T-helper 22 cell (primary cell): ENCODE measurements around the gene FABP6.

Experiments used
- DNase-seq: peaks from one replicate; pipeline ENCODE4 v3.0.0-alpha.2; 2020; ENCODE audit warnings: low read depth

The FABP6 gene

GRCh38 chr5:160262151-160263074 is 33.1 kb downstream of the FABP6 start:
- DNase-seq: no peak

DNA sequence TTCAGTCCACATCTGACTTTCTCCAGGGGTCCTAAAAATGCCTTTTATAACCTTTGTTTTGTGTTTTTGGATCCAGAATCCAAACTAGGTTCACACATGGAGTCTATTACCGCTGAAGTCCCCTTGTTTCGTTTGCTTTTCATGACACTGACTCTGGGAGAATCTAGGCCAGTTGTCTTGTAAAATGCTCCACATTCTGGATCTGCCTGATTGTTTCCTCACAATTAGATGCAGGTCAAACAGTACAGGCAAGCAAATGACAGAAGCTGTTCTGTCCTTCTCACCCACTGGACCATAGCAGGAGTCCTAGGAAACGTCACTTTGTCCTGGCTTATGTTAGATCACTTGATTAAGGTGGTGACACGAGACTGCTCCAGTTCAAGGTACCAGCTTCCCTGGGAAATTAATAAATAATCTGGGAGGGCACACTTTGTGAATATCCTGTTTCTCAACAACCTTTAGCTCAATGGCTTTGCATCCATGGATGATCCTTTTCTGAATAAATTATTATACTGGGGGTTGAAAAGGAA is 34.1 kb downstream of the FABP6 start:
- no peak for DNase-seq

DNA sequence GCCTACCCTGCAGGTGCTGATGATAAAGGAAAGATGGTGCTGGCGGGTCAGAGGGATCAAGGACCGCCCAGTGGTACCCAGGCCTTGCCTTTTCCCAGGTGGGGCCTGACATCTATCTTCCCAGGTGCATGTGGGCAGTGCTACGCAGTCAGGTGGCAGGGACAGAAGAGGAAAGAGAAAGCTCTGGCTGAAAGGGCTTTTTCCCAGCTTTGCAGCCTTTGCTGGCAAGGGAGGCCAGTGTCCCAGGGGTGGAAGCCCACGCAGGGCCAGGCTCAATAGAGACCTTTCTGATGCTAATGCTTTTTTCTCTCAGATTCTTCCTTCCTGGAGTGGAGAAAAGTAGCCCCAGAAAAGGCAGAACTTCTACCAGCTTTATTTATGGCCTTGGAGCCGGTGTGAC is 36.7 kb downstream of the FABP6 start:
- DNase-seq: no peak

DNA sequence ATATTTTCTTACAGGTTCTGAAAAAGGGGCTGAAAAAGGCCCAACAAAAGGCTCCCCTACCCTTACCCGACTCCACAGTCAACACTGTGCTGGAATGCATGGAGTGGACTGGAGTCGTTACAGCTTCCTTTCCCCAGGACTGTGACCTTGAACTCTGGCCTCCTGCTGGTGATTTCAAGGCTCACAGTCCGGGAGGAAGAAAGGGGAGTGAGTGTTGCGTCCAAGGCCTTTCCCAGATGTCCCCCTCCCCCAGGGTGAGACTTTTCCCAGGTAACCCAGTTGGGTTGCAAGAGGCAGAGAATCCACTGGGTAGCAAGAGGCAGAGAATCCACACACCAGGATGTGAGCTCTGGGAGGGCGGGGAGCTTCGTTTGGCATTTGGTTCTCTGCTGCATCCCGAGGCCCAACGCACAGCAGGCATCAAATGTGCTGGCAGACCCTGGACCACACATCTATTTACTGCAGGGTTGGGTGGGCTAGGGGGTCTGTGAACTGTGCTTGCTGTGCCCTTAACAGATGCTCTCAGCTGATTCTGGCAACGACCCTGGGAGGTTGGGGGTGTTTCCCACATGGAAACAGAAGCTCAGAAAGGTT is 37.5 kb downstream of the FABP6 start:
- DNase-seq: no peak

DNA sequence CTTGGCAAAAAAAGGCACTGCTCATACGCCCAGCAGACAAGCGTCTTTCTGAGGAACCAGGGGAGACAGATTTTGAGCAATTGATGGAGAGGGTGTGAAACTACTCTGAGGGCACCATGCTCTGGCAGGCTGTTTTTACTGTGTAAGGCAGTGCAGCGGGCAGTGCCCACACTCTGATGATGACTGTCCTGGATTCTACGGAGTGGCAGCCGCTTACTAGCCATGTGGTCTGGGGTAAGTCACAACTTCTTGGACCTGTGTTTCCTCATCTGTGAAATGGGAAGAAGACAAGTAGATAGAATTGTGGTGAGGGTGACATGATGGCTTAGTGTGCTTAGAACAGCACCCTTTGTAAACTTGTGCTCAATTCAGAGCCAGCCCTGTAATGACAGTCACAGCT is 38.8 kb downstream of the FABP6 start:
- DNase-seq: no peak

DNA sequence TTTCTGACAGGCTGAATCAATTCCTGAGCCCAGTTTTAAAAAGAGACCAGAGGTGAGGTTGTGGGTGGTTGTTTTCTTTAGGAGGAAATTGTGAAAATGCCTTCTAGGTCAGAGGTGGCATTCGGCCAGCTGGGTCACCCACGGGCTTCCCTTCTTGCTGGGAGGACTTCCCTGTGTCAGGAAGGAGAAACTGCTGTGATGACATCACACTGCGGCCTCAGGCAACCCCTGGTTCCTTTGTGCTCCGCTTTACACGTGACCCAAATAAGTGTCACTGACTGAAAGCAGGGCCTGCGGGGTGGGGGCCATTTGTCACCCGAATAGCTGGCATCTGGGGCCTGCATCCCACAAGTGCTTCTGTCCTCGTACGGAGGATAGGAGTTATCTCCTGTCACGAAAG is 39.7 kb downstream of the FABP6 start:
- DNase-seq: no peak

GRCh38 chr5:160270704-160271103 is 41.4 kb downstream of the FABP6 start:
- DNase-seq: no peak

- no peak for DNase-seq
Observed at GRCh38 chr5:160271396-160271795, 42.1 kb downstream of the FABP6 start.

- no peak for DNase-seq
Observed at GRCh38 chr5:160271836-160272235, 42.5 kb downstream of the FABP6 start.

- no peak for DNase-seq
Observed at GRCh38 chr5:160272264-160272663, 43.0 kb downstream of the FABP6 start.

DNA sequence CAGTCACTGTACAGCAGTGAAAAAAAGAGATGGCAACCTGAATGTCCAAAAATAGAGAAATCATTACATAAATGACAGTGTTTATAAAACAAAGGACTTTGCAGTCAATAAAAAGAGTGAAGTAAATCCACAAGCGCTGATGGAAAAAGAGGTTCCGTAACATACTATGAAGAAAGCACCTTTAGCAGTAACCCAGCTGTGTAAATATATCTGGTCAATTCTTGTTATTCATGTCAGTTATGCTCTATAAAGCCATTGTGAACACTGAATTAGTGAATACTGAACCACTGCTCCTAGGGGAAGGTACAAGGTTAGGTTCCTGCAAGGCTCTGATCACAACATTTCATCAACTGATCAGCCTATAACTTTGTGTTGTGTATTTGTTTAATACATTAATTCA is 43.6 kb downstream of the FABP6 start:
- no peak for DNase-seq

GRCh38 chr5:160274483-160274931 is 45.2 kb downstream of the FABP6 start:
- DNase-seq: no peak

- DNase-seq: no peak
Observed at GRCh38 chr5:160278343-160278742, 49.0 kb downstream of the FABP6 start.

DNA sequence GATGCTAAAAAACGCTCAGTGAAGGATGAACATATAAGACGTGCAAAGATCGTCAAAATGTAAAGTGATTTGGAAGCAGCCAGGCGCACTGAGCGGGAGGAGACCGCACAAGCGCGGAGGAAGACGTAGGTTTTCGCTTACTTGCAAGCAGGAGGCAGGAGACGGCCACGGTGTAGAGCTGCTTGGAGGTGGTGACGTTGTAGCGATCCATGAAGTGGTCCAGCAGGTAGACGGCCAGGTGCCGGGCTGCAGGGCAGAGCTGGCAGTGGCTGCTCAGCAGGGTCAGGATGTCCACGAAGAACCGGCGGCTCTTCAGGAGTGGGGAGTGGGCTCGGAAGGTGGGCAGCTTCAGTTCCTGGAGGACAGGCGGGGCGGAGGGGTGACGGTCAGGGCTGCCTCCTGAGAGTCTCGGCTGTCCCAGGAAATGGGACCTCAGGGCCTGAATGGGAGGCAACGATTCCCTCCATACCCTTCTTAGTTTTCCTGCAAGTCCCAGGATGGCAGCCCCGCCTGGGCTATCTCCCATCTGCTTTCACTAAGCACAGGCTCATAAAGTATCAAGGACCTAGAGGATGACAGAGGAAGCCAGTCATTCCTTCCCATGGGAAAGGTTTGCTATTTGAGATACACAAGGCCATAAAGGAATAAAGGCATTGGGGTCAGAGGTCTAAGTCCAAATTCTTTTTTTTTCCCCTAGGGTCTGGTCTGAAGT is 51.2 kb downstream of the FABP6 start:
- DNase-seq: no peak

DNA sequence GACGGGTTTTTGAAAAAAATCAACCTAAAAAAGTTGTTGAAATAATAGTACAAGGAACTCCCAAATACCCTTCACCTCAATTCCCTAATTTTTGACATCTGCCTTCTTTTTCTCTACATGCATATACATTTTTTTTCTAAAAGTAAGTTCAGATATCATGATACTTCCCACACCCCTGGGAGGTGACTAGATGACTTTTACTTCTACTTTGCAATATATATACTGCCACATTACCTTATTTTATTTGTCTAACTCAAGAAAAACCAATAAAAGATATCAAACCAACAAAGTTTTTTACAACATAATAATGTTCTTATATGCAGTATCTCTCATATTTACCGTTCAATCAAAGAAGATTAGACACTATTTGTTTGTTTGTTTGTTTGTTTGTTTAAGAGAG is 52.0 kb downstream of the FABP6 start:
- no peak for DNase-seq

DNA sequence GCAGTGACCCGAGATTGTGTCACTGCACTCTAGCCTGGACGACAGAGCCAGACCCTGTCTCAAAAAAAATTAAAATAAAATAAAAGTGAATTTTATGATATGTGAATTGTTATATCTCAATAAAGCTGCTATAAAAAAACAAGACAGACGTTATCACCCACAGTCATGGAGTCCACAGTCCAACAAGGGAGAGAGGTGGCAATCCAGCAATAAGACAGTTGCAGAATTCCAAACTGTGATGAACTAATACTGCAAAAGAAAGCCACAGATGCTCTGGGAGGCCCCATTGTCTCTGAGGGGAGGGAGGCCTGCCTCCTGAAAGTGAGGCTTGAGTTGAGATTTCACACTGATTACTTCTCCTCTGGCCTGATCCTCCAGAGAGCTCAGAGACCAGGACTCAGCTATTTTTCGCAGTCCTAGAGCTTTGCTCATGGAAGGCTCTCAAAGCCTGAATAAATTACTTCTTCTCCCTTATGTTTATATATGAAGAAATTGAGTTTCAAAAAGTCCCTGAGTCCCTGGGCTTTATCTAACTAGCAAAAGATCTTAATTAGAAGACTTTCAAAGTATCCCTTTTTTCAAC is 55.1 kb downstream of the FABP6 start:
- DNase-seq: no peak

GRCh38 chr5:160285316-160285715 is 56.0 kb downstream of the FABP6 start:
- no peak for DNase-seq

- DNase-seq: no peak
Observed at GRCh38 chr5:160286947-160287346, 57.6 kb downstream of the FABP6 start.

DNA sequence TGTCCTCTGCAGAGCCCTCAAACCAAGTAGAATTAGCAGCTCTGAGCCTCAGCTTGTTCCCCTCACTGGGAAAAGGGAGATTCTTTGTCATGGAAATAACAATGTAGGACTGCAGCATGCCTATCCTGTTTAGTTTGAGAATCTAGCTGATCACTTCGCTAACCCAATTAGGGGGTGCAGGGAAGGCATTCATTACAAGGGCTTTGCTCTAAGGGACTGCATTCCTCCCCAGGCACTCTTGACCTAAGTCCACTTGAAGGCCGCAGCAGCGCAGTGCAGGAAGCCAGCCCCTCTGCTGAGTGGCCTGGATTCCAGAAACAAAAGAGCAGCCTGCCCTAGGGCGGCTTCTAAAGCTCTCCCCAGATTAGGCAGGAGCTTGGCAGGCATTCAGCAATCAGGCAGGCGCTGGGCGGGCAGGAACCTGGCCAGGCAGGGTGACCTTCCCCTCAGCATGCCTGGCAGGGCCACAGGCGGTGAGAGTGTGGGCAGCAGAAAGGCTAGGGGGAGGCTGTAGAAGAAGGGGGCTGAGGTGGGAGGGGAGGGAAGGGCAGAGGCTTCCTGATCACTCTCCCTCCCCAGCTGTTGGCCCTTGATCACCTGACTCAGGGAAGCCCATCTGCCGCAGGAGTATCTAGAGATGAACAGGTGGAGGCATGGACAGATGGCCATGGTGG is 58.2 kb downstream of the FABP6 start:
- no peak for DNase-seq
